GM21515 (cell line): ENCODE results near the gene INO80E.
"Not testable (repeated sequence)": the region's sequence is repeated elsewhere in the genome, so short reads cannot be mapped to it uniquely, and the experiment has no call there.

Source experiments
- ATAC-seq: cut with Tn5 transposase; IDR thresholded peaks from one replicate; pipeline ENCODE4 v1.9.1; 2021; ENCODE audit not compliant: unreplicated experiment

Gene INO80E

GRCh38 chr16:30030011-30030685 is 34.1 kb downstream of the INO80E start:
- ATAC-seq, result no peak

- ATAC-seq, result no peak
Measured at GRCh38 chr16:30030841-30031413, 34.9 kb downstream of the INO80E start, which contains the start of gene TLCD3B. TSS of gene TLCD3B (minus strand) at chr16:30031271. CDS start at chr16:30030527, 744 bp downstream.

DNA sequence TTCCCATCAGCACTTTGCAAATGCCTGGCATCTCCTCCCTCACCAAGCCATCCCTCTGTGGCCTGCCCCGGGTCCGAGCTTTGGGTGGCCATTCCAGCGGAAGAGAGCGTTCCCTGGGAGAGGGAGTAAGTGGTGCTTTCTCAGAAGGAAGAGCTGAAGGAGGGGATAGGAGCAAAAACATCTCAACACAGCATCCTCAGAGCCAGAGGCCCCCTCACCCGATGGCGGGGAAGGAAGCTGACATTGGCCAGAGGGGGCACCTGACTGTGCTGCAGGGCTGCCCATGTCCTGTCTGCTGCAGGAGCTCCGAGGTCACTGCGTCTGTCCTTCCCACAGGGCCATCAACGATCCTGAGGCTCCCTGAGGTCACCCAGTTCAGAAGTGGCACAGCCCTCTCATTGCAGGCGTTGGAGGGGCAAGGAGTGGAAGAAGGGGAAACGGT is 35.5 kb downstream of the INO80E start:
- ATAC-seq, result no peak

- no peak for ATAC-seq
Measured at GRCh38 chr16:30032083-30032819, 36.2 kb downstream of the INO80E start.

DNA sequence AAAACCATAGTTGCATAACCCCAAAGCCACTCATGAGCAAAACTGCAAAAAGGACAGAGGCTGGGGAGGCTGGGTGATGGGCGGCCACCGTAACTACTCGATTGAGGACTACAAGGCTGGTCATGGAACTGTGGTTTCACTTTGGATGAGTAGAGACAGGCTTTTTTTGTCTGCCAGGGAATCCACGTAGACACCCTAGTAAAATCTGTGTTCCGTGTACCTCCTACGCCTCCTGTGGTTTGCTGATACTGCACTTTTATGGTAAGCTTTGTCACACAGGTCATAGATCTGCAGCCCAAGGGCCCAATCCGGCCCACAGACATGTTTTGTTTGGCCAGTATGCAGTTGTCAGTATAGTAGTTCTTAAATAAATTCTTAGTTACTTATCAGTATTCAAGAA is 37.2 kb downstream of the INO80E start:
- no peak for ATAC-seq

- ATAC-seq, result no peak
Measured at GRCh38 chr16:30040221-30040620, 44.2 kb downstream of the INO80E start.

DNA sequence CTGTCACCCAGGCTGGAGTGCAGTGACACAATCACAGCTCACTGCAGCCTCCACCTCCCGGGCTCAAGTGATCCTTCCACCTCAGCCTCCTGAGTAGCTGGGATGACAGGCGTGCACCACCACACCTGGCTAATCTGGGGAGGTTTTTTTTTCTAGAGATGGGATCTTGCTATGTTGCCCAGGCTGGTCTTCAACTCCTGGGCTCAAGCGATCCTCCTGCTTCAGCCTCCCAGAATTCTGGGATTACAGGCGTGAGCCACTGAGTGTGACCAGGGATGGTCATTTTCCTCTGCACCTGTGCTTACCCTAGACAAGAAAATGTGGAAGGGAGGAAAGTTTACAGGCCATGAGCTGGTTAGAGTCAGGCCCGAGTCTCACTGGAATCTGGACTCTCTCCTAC is 44.6 kb downstream of the INO80E start:
- not testable (repeated sequence) for ATAC-seq

DNA sequence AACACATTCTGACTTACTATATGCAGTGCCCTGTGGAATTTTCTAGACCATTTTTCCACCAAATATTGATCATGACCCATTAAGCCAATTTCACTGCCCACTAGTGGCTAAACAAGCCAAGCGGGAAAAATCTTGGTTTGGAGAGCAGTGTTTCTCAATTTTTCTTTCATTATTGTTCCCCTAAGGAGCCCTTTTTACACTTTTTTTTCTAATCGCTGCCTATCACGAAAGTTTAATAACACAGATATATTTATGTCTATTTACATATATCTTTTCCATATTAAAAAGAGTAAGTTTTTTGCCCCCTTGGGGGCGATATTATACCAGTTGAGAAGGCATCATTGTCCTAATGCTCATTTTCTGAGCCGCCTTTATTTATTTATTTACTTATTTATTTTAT is 45.8 kb downstream of the INO80E start:
- no peak for ATAC-seq

DNA sequence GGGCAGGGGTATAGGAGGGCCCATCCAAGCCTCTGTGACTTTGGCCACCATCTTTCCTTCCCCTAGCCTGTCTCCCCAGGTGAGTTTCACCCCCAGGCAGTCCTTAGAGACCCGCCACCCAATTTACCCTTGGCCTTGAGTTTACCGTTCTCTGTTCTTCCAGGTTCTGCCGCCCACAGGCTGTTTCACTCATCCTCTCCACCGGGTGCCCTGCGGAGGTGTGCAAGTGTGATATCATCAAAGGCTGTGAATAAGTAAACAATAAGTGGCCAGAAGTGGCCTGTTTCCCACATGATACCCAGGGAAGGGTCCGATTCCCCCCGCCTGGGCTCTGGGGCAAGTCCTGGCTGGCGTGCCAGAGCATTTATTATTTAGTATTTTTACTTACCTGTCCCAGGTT is 50.1 kb downstream of the INO80E start:
- ATAC-seq, result no peak

- ATAC-seq, result no peak
Measured at GRCh38 chr16:30046588-30046987, 50.5 kb downstream of the INO80E start.

DNA sequence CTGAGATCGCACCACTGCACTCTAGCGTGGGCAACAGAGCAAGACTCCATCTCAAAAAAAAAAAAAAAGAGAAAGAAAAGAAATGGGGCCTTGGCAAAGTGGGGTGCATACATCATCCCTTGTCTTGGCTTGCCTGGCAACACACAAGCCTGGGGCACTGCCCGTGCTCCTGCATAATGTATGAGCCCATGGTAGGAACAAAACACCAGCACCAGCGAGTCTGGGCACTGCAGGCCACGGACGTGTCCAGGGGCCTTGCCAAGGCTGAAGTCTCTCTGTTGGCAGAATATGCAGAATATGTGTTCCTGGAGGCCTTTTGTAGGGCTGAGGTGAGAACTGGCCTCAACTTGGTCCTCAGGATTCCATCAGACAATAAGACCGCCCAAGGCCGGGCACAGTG is 53.8 kb downstream of the INO80E start:
- ATAC-seq, result no peak

DNA sequence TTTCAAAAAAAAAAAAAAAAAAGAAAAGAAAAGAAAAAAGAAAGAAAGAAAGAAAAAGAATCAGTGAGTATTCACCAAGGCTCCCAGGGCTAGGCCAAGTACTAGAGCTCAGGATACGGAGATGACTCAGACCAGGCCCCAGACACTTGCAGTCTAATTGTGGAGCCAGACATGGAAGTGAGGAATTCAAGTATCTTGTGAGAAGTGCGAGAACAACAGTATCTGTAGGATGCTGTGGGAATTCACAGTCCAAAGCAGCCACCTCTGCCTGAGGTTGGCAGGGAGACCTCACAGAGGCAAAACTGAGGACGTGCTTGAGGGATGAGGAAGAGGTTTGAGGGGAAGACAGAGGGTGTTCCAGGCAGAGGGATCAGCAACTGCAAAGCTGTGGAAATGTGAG is 55.5 kb downstream of the INO80E start:
- ATAC-seq, result no peak

DNA sequence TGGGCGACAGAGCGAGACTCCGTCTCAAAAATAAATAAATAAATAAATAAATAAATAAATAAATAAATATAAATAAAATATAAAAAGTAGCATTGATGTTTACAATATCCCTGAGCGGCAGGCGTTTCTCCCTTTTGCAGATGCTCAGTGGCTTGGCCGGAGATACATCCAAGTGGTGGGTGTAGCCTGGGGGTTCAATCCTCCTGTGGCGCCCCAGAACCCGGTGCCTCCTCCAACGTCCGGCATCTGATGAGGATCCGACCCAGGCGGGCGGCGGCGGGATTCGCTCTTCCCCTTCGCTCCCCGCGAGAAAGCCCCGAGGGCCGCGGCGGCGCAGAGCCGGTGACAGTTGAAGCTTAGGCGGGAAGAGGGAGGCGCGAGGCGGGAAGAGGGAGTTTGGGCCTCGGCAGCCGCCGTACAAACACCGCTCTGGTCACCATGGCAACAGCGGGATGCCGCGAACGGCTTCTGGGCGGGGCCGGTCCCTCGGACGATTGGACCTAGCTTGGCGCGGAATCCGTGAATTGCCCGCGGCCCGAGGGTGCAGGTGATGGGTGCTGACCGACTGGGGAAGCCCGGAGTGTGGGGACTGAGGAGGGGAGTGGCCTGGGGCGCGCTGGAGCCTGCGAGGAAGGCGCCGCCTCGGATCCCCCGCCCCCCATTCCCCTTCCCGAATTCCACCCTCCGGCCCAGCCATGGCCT is 56.8 kb downstream of the INO80E start:
- ATAC-seq, result peak; percentile 52

DNA sequence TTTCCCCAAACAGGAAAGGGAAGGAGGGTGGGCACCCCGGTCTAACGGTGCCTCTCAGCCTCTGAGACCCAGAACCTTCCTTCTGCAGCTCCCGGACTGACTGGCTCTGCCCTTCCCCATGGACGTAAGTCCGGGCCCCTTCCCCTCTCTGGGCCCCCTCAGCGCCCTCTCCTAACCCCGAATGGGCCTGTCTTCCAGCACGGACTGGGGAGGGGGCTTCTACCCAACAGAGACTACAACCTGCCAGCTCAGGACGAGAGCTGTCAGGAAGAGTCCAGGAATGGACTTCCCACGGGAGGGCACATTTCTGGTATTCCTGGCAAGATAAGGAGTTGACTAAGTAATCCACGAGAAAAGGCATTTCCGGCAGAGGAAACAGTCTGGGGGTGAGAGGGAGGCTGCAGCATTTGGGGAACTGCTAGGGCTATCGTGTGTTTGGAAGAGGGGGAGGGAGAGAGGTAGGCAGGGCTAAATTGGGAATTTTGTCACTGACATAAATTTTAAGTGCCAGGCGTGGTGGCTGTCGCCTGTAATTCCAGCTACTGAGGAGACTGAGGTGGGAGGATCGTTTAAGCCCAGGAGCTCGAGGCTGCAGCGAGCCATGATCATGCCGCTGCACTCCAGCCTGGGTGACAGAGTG is 57.5 kb downstream of the INO80E start:
- no peak for ATAC-seq

DNA sequence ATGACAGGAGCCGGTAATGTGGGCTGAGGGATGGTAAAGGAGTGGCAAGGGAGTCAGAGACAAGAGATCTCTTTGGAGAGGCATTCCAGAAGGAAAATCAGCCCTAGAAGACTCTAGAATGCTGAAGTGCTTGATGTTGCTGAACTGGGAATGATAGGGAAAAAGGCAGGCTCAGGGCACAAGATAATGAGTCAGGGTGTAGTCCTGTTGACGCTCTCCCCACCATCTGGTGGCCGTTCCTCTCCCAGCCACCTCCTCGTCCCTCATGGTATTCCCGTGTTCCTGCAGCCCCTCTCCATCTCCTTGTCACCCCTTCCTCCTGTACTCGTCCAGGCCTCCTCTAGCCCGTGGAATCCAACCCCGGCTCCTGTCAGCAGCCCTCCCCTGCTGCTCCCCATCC is 58.4 kb downstream of the INO80E start:
- ATAC-seq, result no peak

DNA sequence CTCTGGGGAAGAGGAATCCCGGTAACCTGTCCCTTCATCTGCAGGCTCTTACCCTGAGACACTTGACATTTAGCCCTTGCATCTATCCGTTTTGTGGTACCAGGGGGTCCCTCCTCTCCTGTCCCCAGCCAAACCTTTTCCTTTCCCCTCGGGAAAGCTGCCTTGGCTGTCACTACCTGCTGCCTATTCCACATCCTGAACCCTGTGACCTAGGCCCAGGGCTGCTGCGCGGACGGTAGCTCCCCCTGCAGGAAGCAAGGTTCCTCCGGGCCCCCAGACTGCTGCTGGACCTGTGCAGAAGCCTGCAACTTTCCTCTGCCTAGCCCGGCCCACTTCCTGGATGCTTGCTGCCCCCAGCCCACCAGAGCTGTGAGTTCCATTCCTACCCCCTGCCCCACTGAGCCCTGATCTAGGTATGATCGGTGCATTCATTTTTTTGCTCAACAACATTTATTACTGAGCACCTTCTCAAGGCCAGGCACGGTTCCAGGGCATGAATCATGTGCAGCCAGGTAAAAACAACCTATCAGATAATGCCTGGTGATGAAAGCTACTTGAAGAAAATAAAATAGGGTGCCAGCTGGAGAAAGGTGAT is 59.0 kb downstream of the INO80E start:
- no peak for ATAC-seq
